ENCODE results near the gene CTH. TPM values are rescaled to one million over a fixed set of nuclear protein-coding genes. Genes with fewer than 3 reads are reported as not detected.

CTH gene
- total RNA-seq (2021; ENCODE audit: unreplicated experiment) (4.7 TPM), Bru-seq, nascent RNA (percentile 49 among the genes with signal in this experiment), BruChase-seq, experiment 1, labeled RNA remaining after a 2-hour chase (percentile 42 among the genes with signal in this experiment), BruChase-seq, experiment 2, labeled RNA remaining after a 6-hour chase (percentile 47 among the genes with signal in this experiment)
- polyA plus RNA-seq (2012; ENCODE audit: insufficient read length) = 5.3 TPM
- long read RNA-seq, transcript CTH-202 (12 exons, 1,805 nt) = major isoform, 8 of 9 reads
- long read RNA-seq, partial matches to known transcripts = 0 of 9 reads
- long read RNA-seq, other reads (novel, unspliced or antisense) = 1 of 9 reads

DNA sequence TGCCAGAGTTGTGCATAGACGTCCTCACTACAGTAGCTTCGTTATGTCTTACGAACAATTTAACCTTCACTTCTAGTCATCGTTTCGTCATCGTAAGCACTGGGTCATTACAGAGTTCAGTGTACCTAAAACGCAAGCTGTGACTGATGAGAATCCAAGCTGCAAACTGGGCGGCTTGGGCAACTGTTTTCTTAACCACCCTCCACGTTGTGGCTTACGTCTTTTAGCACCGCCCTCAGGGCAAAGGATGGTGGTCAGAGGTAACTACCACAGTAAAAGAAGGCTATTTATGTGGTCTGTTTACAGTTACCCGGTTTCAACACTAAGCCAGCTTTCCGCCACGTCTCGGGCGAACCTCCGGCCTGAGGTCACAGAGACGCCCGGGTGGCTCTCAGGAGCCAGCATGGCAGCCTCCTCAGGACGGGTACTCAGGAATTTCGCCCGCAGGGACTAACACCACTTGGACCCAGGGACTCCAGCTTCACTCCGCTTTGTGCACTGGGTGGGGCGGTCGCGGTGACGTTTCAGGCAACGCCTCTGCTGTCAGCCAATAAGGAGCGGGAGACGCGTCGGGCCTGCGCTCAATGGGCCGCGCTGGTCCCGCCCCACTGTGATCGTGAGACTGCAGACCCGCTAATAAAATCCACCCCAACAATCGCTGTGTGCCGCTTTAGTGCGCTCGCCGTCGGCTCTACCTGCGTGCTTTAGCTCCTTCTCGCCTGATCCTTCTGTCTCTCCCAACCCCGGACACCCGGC lies at the start of gene CTH:
CTH (plus strand) TSS at position 665 of the 756 bp plus-strand sequence. CDS start 148 bp downstream, outside the sequence.
- peak within 1 kb of the TSS; percentile 81 to 97 for H3K4me3 ChIP-seq (ENCODE audit: low read depth in 2 of 2, low read length in 2 of 2)
- ATAC-seq (peak; percentile 100), DNase-seq (ENCODE audit: low read depth, low spot score) (peak; percentile 86)
- no TSS peak for BruUV-seq (replicated peaks)
- CTCF ChIA-PET = no interaction called here
- in situ Hi-C loops (cut with HindIII; ENCODE audit: low pct_unique_long_range_greater_than_20kb, low sequenced_read_pairs) (no loop called here), intact Hi-C loops (cut with micrococcal nuclease; ENCODE audit: unreplicated experiment) (no loop called here)
- H3K9me3 ChIP-seq (ENCODE audit: control insufficient read depth, insufficient read depth, low read depth, low read length) = no peaks in the 10 kb centered on the region
- H3K27ac ChIP-seq (ENCODE audit: low read length) = peak within 1 kb of the TSS; percentile 62
- TF ChIP-seq, protein P1, sequence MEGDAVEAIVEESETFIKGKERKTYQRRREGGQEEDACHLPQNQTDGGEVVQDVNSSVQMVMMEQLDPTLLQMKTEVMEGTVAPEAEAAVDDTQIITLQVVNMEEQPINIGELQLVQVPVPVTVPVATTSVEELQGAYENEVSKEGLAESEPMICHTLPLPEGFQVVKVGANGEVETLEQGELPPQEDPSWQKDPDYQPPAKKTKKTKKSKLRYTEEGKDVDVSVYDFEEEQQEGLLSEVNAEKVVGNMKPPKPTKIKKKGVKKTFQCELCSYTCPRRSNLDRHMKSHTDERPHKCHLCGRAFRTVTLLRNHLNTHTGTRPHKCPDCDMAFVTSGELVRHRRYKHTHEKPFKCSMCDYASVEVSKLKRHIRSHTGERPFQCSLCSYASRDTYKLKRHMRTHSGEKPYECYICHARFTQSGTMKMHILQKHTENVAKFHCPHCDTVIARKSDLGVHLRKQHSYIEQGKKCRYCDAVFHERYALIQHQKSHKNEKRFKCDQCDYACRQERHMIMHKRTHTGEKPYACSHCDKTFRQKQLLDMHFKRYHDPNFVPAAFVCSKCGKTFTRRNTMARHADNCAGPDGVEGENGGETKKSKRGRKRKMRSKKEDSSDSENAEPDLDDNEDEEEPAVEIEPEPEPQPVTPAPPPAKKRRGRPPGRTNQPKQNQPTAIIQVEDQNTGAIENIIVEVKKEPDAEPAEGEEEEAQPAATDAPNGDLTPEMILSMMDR (IDR thresholded peaks at IDR 0.05) = no peak
- TF ChIP-seq SIN3A (IDR thresholded peaks at IDR 0.05; ENCODE audit: borderline replicate concordance, insufficient read depth, low read depth, low read length) (peak; percentile 76), POLR2AphosphoS5 (IDR thresholded peaks at IDR 0.05; ENCODE audit: low read depth, low read length) (peak; percentile 68)
- TF ChIP-seq, protein P2, sequence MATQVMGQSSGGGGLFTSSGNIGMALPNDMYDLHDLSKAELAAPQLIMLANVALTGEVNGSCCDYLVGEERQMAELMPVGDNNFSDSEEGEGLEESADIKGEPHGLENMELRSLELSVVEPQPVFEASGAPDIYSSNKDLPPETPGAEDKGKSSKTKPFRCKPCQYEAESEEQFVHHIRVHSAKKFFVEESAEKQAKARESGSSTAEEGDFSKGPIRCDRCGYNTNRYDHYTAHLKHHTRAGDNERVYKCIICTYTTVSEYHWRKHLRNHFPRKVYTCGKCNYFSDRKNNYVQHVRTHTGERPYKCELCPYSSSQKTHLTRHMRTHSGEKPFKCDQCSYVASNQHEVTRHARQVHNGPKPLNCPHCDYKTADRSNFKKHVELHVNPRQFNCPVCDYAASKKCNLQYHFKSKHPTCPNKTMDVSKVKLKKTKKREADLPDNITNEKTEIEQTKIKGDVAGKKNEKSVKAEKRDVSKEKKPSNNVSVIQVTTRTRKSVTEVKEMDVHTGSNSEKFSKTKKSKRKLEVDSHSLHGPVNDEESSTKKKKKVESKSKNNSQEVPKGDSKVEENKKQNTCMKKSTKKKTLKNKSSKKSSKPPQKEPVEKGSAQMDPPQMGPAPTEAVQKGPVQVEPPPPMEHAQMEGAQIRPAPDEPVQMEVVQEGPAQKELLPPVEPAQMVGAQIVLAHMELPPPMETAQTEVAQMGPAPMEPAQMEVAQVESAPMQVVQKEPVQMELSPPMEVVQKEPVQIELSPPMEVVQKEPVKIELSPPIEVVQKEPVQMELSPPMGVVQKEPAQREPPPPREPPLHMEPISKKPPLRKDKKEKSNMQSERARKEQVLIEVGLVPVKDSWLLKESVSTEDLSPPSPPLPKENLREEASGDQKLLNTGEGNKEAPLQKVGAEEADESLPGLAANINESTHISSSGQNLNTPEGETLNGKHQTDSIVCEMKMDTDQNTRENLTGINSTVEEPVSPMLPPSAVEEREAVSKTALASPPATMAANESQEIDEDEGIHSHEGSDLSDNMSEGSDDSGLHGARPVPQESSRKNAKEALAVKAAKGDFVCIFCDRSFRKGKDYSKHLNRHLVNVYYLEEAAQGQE (IDR thresholded peaks at IDR 0.05; ENCODE audit: insufficient read depth in 1 of 2, low read depth in 2 of 2, low read length in 1 of 2) = no peak
- no peaks in the 10 kb centered on the region for H3K36me3 ChIP-seq (ENCODE audit: control insufficient read depth, insufficient read depth, low read length)
- peaks cover 4% of the 10 kb centered on the region; the same call in 1 of the 2 replicates for H3K4me1 ChIP-seq (ENCODE audit: control insufficient read depth, insufficient read depth, low read length)
- POLR2A ChIA-PET = interaction anchor here (0.6 to 1.6 kb wide), 3 partner anchors 21 to 65 kb away, joined by 4 to 7 read pairs (median 4); partner anchors contain the start of gene ANKRD13C
- H3K27me3 ChIP-seq (ENCODE audit: control insufficient read depth, insufficient read depth, low read length) = no peaks in the 10 kb centered on the region

- TF ChIP-seq SIN3A (IDR thresholded peaks at IDR 0.05; ENCODE audit: borderline replicate concordance, insufficient read depth, low read depth, low read length) = no peak
- Histone ChIP-seq H3K27me3 (ENCODE audit: control insufficient read depth, insufficient read depth, low read length) (no peaks in the 10 kb centered on the region), H3K36me3 (ENCODE audit: control insufficient read depth, insufficient read depth, low read length) (no peaks in the 10 kb centered on the region), H3K27ac (ENCODE audit: low read length) (no peak overlapping the region), H3K4me3 (ENCODE audit: low read depth in 2 of 2, low read length in 2 of 2) (no peak overlapping the region), H3K4me1 (ENCODE audit: control insufficient read depth, insufficient read depth, low read length) (no peaks in the 10 kb centered on the region), H3K9me3 (ENCODE audit: control insufficient read depth, insufficient read depth, low read depth, low read length) (no peaks in the 10 kb centered on the region)
- intact Hi-C loops (cut with micrococcal nuclease; ENCODE audit: unreplicated experiment) (no loop called here), in situ Hi-C loops (cut with HindIII; ENCODE audit: low pct_unique_long_range_greater_than_20kb, low sequenced_read_pairs) (no loop called here)
- BruUV-seq (replicated peaks) = no TSS peak
- ChIA-PET CTCF (no interaction called here), POLR2A (no interaction called here)
- DNase-seq (ENCODE audit: low read depth, low spot score) (no peak), ATAC-seq (no peak)
Observed at GRCh38 chr1:70361727-70362398, 49.2 kb upstream of the CTH start.

Measured in Panc1 (cell line).